GM18858 (cell line): ENCODE results near the gene ZNF726.
"Not testable (repeated sequence)": the region's sequence is repeated elsewhere in the genome, so short reads cannot be mapped to it uniquely, and the experiment has no call there.

Experiments used
- ATAC-seq: cut with Tn5 transposase; IDR thresholded peaks from one replicate; pipeline ENCODE4 v1.9.1; 2021; ENCODE audit not compliant: unreplicated experiment

ZNF726 gene

DNA sequence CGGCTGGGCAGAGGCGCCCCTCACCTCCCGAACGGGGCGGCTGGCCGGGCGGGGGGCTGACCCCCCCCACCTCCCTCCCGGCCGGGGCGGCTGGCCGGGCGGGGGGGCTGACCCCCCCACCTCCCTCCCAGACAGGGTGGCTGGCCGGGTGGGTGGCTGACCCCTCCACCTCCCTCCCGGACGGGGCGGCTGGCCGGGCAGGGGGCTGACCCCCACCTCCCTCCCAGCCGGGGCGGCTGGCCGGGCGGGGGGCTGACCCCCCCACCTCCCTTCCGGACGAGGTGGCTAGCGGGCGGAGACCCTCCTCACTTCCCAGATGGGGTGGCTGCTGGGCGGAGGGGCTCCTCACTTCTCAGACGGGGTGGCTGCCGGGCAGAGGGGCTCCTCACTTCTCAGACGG lies 22.3 kb downstream of the ZNF726 start:
- not testable (repeated sequence) for ATAC-seq

DNA sequence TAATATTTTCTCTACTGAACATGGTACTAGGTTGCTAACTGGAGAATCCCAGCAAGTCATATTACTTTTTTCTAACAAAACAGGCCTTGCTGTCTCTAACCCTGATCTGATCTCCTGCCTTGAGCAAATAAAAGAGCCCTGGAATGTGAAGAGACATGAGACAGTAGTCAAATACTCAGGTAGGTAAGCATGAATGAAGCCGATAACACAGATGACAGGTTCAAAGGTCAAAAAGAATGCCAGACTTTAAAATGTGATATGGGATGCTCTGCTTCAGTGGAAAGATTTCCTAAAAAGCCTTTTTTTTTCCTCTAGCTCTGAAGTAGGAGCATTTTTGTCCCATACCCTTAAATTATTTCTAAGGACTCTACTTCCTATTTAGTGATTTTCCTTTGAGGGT lies 28.7 kb downstream of the ZNF726 start:
- ATAC-seq = no peak

DNA sequence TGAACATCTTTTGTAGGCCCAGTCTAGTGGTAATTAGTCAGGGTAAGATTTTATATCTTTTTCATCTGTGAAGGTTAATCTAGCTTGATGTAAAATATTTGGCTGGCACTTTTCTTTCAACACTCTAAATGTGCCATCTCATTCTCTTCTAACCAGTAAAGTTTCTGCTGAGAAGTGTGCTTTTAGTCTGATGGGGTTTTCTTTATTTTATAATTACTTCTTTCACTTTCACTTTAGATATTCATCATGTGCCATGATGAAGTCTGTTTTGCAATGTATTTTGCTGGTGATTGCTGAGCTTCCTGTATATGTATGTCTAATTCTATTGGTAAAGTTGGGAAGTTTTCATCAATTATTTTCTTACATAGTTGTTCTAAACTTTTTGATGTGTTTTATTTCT lies 31.9 kb downstream of the ZNF726 start:
- no peak for ATAC-seq

DNA sequence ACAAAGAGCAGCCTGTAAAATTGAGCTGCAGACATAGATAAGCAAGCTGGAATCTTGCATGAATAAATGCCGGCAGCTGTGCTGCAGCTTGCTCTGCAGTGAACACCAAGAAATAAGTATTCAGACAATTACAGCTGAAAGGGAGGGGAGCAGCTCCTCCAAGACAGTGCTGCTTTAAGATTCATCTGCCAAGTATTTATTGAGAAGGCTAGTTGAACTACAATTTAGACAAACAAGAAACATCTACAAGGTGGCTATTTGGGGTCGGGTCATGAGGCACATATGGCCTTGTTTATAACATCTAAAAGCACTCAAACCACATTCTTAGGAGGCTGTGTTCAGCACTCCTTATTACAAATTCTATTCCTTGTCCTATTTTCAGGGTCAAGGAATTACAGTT lies 34.9 kb downstream of the ZNF726 start:
- no peak for ATAC-seq

DNA sequence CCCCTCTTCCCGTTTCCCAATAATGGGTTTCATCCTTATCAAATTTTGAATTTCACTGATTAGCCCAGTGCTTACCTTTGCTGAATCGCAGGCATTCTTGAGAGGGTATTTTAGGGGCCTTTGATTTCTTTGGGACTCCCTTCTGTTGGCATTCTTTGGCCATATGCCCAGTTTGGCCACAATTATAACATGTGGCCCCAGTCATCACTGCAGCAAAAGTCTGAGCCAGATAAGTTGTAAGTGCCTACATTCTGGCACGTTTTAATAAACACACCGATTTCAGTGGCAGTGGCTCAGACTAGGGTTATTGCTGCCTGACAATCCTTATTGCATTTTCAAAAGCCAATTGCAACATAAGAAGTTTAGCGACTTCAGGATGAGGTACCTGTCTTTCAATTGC lies 41.4 kb downstream of the ZNF726 start:
- ATAC-seq = no peak

DNA sequence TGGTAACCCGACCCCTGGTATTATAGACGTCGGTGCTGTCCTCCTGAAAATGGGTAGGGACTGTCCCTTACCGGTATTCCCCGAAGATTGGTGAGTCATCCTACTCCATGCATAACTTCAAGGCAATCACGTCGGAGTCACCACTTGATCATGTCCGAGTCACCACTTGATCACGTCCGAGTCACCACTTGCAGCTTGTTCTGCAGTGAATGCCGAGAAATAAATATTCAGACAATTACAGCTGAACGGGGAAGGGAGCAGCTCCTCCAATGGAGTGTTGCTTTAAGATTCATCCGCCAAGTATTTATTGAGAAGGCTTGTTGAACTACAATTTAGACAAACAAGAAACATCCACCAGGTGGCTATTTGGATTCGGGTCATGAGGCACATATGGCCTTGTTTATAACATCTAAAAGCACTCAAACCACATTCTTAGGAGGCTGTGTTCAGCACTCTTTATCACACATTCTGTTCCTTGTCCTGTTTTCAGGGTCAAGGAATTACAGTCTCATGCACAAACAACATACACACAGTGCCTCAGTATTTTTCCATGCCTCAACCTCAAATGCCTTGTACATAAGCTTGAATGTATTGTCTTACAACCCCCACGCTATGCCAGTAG lies 43.1 kb downstream of the ZNF726 start:
- no peak for ATAC-seq

DNA sequence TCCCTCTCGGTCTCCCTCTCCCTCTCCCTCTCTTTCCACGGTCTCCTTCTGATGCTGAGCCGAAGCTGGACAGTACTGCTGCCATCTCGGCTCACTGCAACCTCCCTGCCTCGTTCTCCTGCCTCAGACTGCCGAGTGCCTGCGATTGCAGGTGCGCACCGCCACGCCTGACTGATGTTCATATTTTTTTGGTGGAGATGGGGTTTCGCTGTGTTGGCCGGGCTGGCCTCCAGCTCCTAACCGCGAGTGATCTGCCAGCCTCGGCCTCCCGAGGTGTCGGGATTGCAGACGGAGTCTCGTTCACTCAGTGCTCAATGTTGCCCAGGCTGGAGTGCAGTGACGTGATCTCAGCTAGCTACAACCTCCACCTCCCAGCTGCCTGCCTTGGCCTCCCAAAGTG lies 48.7 kb downstream of the ZNF726 start:
- not testable (repeated sequence) for ATAC-seq

DNA sequence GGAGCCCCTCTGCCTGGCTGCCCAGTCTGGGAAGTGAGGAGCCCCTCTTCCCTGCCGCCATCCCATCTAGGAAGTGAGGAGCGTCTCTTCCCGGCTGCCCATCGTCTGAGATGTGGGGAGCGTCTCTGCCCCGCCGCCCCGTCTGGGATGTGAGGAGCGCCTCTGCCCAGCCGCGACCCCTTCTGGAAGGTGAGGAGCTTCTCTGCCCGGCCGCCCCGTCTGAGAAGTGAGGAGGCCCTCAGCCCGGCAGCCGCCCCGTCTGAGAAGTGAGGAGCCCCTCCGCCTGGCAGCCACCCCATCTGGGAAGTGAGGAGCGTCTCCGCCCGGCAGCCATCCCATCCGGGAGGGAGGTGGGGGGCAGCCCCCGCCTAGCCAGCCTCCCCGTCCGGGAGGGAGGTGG lies 49.2 kb downstream of the ZNF726 start:
- not testable (repeated sequence) for ATAC-seq

DNA sequence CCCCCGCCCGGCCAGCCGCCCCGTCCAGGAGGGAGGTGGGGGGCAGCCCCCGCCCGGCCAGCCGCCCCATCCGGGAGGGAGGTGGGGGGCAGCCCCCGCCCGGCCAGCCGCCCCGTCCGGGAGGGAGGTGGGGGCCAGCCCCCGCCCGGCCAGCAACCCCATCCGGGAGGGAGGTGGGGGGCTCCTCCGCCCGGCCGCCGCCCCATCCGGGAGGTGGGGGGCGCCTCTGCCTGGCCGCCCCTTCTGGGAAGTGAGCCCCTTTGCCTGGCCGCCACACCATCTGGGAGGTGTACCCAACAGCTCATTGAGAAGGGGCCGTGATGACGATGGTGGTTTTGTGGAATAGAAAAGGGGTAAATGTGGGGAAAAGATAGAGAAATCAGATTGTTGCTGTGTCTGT lies 49.6 kb downstream of the ZNF726 start:
- not testable (repeated sequence) for ATAC-seq

DNA sequence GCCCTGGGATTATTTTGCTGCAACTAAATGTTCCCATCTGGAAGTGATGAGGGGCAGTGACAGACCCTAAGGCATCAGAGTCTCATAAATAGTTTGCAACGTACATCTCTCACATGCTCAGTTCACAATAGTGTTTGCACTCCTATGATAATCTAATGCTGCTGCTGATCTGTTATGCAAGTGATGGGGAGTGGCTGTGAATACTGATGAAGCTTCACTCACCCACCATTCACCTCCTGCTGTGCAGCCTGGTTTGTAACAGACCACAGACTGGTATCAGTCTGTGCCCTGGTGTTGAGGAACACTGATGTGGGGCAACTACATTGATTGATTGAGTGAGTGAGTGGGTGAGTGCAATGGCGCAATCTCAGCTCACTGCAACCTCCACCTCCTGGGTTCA lies 54.9 kb downstream of the ZNF726 start:
- ATAC-seq = no peak

DNA sequence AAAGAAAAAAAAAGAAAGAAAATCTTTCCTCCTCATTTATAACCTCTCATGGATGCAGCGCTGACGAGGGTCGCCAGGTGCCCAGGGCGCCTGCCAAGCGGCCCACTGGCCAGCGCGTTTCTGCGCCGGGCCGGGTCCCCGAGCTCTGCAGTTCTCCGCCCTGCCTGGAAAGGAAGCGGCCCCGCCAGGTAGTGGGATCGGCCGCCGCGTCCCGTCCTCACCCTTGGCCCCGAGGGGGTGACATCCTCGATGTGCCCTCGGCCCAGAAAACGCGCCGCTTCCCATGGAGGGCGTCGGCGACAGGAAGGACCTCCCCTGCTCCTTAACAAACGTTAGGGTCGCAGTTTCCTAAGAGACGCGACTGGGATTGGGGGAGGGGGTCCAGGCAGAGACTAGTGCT lies 56.9 kb downstream of the ZNF726 start:
- no peak for ATAC-seq

DNA sequence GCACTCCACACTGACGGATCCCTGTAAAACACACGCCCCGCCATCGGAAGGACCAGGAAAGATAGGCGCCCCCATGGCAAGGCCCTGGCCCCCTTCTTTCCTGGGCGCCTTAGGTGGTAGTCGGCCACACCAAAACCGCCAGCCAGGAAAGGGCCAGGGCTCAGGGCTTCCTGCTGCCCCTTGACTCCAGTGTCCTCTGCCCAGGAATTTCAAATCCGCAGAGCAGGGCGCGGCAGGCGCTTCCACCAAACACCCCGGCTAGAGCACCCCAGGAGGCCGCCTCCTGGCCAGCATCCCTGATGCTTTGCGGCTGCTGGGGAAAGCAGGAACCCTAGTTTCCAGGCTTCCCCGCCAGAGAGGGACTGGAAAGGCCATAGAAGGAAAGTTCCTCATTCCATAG lies 57.5 kb downstream of the ZNF726 start:
- no peak for ATAC-seq

DNA sequence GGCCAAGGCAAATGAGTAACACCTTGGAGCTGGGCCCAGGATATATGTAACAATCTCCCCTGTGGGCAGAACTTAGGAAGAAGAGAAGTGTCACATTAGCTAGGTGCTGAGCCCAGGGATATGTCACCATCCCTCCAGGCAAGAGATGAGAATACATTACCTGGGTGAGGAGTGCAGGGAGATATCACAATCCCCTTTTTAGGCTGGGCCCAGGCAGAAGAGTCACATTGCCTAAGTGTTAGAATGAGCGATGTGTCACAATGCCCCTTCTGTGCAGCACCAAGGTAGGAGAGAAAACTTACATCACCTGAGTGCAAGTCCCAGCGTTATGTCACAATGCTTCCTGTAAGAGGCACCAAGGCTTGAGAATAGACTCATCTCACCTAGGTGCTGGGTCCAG lies 60.3 kb downstream of the ZNF726 start:
- ATAC-seq = no peak

DNA sequence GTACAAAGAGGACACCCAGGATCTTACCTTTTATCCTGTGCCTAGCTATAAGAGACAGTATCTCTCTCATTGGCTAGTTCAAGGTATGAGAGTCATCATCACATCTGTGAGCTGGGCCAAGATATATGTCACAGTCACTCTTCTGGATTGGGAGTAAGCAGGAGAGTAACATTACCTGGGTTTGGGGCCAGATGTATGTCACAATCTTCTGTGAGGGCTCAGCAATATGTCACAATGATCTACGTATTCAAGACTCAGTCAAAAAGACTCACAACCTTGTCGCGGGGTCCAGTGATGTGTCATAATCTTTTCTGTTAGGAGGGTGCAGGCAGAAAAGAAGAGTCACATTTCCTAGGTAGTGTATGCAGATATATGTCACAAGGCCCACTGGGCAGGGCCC lies 61.9 kb downstream of the ZNF726 start:
- not testable (repeated sequence) for ATAC-seq

DNA sequence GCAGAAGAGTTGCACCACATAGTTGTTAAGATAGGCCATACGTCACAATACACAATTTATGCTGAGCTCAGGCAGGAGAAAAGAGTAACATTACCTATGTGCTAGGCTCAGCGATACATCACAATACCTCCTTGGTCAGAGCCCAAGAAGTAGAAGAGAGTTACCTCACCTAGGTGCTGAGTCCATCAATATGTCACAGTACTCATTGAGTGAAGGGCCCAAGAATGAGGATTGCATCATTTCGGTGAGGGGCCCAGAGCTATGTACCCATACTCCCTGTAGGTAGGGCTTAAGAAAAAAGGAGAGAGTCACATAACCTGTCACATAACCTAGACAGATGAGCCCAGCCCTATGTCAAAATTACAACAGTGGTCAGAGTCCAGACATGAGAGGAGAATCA lies 62.6 kb downstream of the ZNF726 start:
- not testable (repeated sequence) for ATAC-seq

DNA sequence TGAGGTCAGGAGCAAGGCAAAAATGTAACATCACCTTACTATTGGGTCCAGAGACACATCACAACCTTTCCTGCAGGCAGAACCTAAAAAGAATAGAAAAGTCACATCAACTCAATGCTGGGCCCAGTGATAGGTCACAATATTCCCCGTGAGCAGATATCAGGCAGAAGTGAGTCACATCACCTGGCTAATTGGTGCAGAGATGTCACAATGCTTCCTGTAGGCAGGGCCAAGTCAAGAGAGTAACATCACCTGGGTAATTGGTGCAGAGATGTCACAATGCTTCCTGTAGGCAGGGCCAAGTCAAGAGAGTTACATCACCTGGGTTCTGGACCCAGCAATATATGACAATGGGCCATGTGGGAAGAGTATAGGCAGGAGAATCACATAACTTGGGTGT lies 63.4 kb downstream of the ZNF726 start:
- ATAC-seq = no peak

DNA sequence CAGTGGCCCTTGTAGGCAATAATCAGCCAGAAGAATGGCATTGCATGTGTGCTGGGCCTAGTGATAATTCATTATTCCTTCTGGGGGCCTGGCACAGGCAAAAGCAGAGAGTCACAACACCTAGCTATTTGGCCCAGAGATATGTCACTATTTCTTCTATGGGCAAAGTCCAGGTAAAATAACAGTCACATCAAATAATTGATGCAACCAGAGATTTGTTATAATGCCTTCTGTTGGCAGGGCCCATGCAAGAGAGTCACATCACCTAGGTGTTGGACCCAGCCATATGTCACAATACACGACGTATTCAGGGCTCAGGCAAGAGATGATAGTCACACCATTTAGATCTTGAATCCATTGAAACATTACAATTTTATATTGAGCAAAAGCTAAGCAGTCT lies 66.1 kb downstream of the ZNF726 start:
- no peak for ATAC-seq

DNA sequence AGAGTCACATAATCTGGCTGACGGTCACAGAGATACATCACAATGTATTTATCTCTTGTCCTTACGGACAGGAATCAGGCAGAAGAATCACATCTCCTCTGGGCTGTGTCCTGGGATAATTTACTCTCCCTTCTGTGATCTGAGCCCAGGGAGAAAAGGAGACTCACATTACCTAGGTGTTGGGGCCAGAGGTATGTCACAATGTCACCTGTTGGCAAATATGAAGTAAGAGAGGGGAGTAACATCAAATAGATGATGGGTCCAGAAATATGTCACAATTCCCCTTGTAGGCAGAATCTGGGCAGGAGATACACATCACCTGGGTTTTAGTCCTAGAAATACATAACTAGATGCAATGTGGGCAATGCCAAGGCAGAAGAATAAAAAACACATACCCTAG lies 67.2 kb downstream of the ZNF726 start:
- ATAC-seq = no peak

DNA sequence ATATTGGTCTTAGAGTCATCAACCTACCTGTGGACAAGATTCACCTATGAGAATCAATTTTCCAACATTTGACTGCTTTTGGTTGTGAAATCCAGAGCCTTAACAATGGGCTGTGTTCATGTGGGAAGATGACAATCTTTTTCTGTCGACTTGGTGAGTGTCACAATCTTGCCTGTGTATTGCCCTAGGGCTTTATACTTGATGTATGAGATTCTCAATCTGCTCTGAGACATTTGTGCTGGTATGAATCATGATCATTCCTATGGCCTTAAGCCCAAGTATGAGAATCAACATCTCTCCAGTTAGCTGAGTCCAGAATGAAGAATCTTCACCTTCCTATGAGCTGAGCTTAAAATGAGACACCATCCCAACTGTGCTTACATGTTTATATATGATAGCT lies 68.7 kb downstream of the ZNF726 start:
- no peak for ATAC-seq
